Astrocyte (in vitro differentiated cells and primary cell): ENCODE data around the gene FIGN. TPM values are rescaled to one million over a fixed set of nuclear protein-coding genes. Genes with fewer than 3 reads are reported as not detected.

Experiments
- DNase-seq: peaks from one replicate; pipeline ENCODE4 v3.0.0-alpha.2; 2010; ENCODE audit warnings: low read depth
- FAIRE-seq: peaks from 2 replicates; lab custom pipeline; 2011; peaks lifted over from hg19 to GRCh38; lab: Jason Lieb, UNC
- H2AFZ ChIP-seq: 2 replicates; pipeline ENCODE4 v1.6.0; 2012; ENCODE audit warnings: low read depth, low read length, inconsistent platforms
- H3K27ac ChIP-seq: 2 replicates; pipeline ENCODE4 v1.5.1; 2011; ENCODE audit warnings: low read depth, low read length, inconsistent platforms
- H3K27me3 ChIP-seq: 2 replicates; pipeline ENCODE4 v1.6.0; 2011; ENCODE audit warnings: low read length, inconsistent platforms; ENCODE audit not compliant: insufficient read depth
- H3K36me3 ChIP-seq: 2 replicates; pipeline ENCODE4 v1.5.1; 2011; ENCODE audit warnings: low read length, inconsistent platforms; ENCODE audit not compliant: insufficient read depth
- H3K4me1 ChIP-seq: 2 replicates; pipeline ENCODE4 v1.5.1; 2011; ENCODE audit warnings: low read length, inconsistent platforms; ENCODE audit not compliant: insufficient read depth
- H3K4me2 ChIP-seq: 2 replicates; pipeline ENCODE4 v1.6.0; 2012; ENCODE audit warnings: low read length, inconsistent platforms
- H3K4me3 ChIP-seq: 2 replicates; pipeline ENCODE4 v1.5.1; 2011; ENCODE audit warnings: low read depth, mild to moderate bottlenecking, low read length, inconsistent platforms; ENCODE audit not compliant: insufficient read depth
- H3K79me2 ChIP-seq: 2 replicates; pipeline ENCODE4 v1.6.0; 2012; ENCODE audit warnings: mild to moderate bottlenecking, low read length, inconsistent platforms; ENCODE audit not compliant: insufficient read depth
- H3K9ac ChIP-seq: 2 replicates; pipeline ENCODE4 v1.6.0; 2012; ENCODE audit warnings: mild to moderate bottlenecking, low read length, inconsistent platforms
- H3K9me3 ChIP-seq: 2 replicates; pipeline ENCODE4 v1.5.1; 2012; ENCODE audit warnings: low read depth, mild to moderate bottlenecking, low read length, inconsistent platforms; ENCODE audit not compliant: insufficient read depth
- H4K20me1 ChIP-seq: 2 replicates; pipeline ENCODE4 v1.6.0; 2012; ENCODE audit warnings: low read length, inconsistent platforms; ENCODE audit not compliant: insufficient read depth
- H3K27ac Mint-ChIP-seq: one replicate; pipeline ENCODE4 v1.8.0; 2021; ENCODE audit warnings: mild to moderate bottlenecking, mixed read lengths; ENCODE audit not compliant: unreplicated experiment
- H3K27me3 Mint-ChIP-seq: one replicate; pipeline ENCODE4 v1.8.0; 2021; ENCODE audit warnings: low read depth, mixed read lengths; ENCODE audit not compliant: unreplicated experiment
- H3K36me3 Mint-ChIP-seq: one replicate; pipeline ENCODE4 v1.8.0; 2021; ENCODE audit warnings: low read depth, mixed read lengths; ENCODE audit not compliant: unreplicated experiment
- H3K4me1 Mint-ChIP-seq: one replicate; pipeline ENCODE4 v1.8.0; 2021; ENCODE audit warnings: low read depth, mixed read lengths; ENCODE audit not compliant: unreplicated experiment
- H3K4me3 Mint-ChIP-seq: one replicate; pipeline ENCODE4 v1.8.0; 2021; ENCODE audit warnings: mild to moderate bottlenecking, moderate library complexity, mixed read lengths; ENCODE audit not compliant: unreplicated experiment
- H3K9me3 Mint-ChIP-seq: one replicate; pipeline ENCODE4 v1.8.0; 2021; ENCODE audit warnings: mild to moderate bottlenecking, mixed read lengths; ENCODE audit not compliant: unreplicated experiment
- CTCF ChIP-seq: IDR thresholded peaks from 2 replicates; pipeline ENCODE4 v1.5.1; 2011; ENCODE audit warnings: low read depth, mild to moderate bottlenecking, inconsistent platforms, low read length, moderate library complexity; ENCODE audit not compliant: insufficient read depth
- EZH2 ChIP-seq: IDR thresholded peaks from 2 replicates; pipeline ENCODE4 v1.6.1; 2012; ENCODE audit warnings: mild to moderate bottlenecking, low read length, inconsistent platforms; ENCODE audit not compliant: insufficient read depth
- total RNA-seq: library from RNA; stranded (reverse); gene quantifications from 2 replicates; pipeline ENCODE4 v1.2.1, GENCODE V29; 2021

FIGN gene
- total RNA-seq, 1 donor from 2014 or later = 30.3 TPM

- Histone ChIP-seq H3K4me3 (no peak overlapping the region), H3K36me3 (no peaks in the 10 kb centered on the region), H3K27me3 (no peaks in the 10 kb centered on the region), H3K79me2 (no peaks in the 10 kb centered on the region), H3K4me2 (no peak overlapping the region), H4K20me1 (no peaks in the 10 kb centered on the region), H3K9me3 (no peaks in the 10 kb centered on the region), H3K9ac (no peak overlapping the region), H3K4me1 (no peaks in the 10 kb centered on the region), H2AFZ (no peak overlapping the region), H3K27ac (no peak overlapping the region)
- H3K9me3 Mint-ChIP-seq = no peaks in the 10 kb centered on the region
- no peaks in the 10 kb centered on the region for H3K36me3 Mint-ChIP-seq
- H3K27me3 Mint-ChIP-seq = no peaks in the 10 kb centered on the region
- DNase-seq (peak; percentile 36), FAIRE-seq (no peak)
- H3K4me3 Mint-ChIP-seq = no peak overlapping the region
- TF ChIP-seq CTCF (no peak), EZH2 (no peak)
- H3K4me1 Mint-ChIP-seq = peaks cover 38% of the 10 kb centered on the region
- peak overlapping the region; percentile 83 for H3K27ac Mint-ChIP-seq
Observed at GRCh38 chr2:163553601-163554000, 182.2 kb downstream of the FIGN start.

GRCh38 chr2:163552758-163553157, 183.1 kb downstream of the FIGN start:
- peaks cover 38% of the 10 kb centered on the region for H3K4me1 Mint-ChIP-seq
- no peaks in the 10 kb centered on the region for H3K9me3 Mint-ChIP-seq
- H3K9ac ChIP-seq = no peak overlapping the region
- no peaks in the 10 kb centered on the region for H3K27me3 Mint-ChIP-seq
- TF ChIP-seq CTCF (no peak), EZH2 (no peak)
- no peak overlapping the region for H3K27ac ChIP-seq
- no peak overlapping the region for H3K4me3 Mint-ChIP-seq
- no peak for FAIRE-seq
- H3K27ac Mint-ChIP-seq = no peak overlapping the region
- no peaks in the 10 kb centered on the region for H3K9me3 ChIP-seq
- H3K4me3 ChIP-seq = no peak overlapping the region
- no peaks in the 10 kb centered on the region for H3K36me3 Mint-ChIP-seq
- DNase-seq = no peak
- H3K4me2 ChIP-seq = no peak overlapping the region
- no peaks in the 10 kb centered on the region for H3K36me3 ChIP-seq
- no peaks in the 10 kb centered on the region for H3K79me2 ChIP-seq
- H3K27me3 ChIP-seq = no peaks in the 10 kb centered on the region
- H3K4me1 ChIP-seq = no peaks in the 10 kb centered on the region
- no peaks in the 10 kb centered on the region for H4K20me1 ChIP-seq
- H2AFZ ChIP-seq = no peak overlapping the region

- H3K27me3 ChIP-seq = no peaks in the 10 kb centered on the region
- H3K4me3 Mint-ChIP-seq = no peak overlapping the region
- H3K4me1 Mint-ChIP-seq = peaks cover 36% of the 10 kb centered on the region
- H4K20me1 ChIP-seq = no peaks in the 10 kb centered on the region
- H3K9me3 ChIP-seq = no peaks in the 10 kb centered on the region
- no peak overlapping the region for H3K4me3 ChIP-seq
- no peaks in the 10 kb centered on the region for H3K79me2 ChIP-seq
- peak; percentile 69 for FAIRE-seq
- peak; percentile 19 for DNase-seq
- peak overlapping the region; percentile 62 for H3K27ac Mint-ChIP-seq
- no peaks in the 10 kb centered on the region for H3K4me1 ChIP-seq
- H3K27ac ChIP-seq = no peak overlapping the region
- H3K36me3 ChIP-seq = no peaks in the 10 kb centered on the region
- no peak overlapping the region for H3K9ac ChIP-seq
- no peaks in the 10 kb centered on the region for H3K27me3 Mint-ChIP-seq
- H3K4me2 ChIP-seq = no peak overlapping the region
- H3K9me3 Mint-ChIP-seq = no peaks in the 10 kb centered on the region
- no peak for TF ChIP-seq CTCF
- no peak for TF ChIP-seq EZH2
- H3K36me3 Mint-ChIP-seq = no peaks in the 10 kb centered on the region
- no peak overlapping the region for H2AFZ ChIP-seq
Observed at GRCh38 chr2:163551616-163552373, 184.0 kb downstream of the FIGN start.
